ENCODE measurements around the gene LTB4R2.
A peak's percentile ranks its signal among the peaks of the same experiment; 100 is the strongest.
"Not testable (repeated sequence)": the region's sequence is repeated elsewhere in the genome, so short reads cannot be mapped to it uniquely, and the experiment has no call there.

LTB4R2 gene

DNA sequence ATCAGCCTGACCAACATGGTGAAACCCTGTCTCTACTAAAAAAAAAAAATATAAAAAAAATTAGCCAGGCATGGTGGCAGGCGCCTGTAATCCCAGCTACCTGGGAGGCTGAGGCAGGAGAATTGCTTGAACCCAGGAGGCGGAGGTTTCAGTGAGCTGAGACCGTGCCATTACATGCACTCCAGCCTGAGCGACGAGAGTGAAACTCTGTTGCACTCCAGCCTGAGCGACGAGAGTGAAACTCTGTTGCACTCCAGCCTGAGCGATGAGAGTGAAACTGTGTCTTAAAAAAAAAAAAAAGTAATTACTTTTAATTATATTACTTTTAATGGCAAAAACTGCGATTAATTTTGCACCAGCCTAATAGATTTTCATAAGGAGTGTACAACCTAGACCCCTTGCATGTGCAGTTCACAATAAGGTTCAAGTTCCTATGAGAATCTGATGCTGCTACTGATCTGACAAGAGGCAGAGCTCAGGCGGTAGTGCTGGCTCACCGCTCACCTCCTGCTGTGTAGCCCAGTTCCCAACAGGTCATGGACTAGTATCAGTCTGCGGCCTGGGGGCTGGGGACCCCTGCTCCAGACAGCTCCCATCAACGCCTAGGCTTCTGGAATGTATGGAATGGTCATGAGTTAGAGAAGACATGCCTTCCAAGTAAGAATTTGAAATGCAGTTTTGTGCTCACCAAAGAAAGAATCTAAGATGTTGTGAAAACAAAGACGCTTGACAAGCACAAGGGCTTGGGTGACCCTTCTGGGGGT is 11.5 kb downstream of the LTB4R2 start:
- no peak for DNase-seq

GRCh38 chr14:24322672-24323071 is 12.7 kb downstream of the LTB4R2 start:
- DNase-seq, result no peak

DNA sequence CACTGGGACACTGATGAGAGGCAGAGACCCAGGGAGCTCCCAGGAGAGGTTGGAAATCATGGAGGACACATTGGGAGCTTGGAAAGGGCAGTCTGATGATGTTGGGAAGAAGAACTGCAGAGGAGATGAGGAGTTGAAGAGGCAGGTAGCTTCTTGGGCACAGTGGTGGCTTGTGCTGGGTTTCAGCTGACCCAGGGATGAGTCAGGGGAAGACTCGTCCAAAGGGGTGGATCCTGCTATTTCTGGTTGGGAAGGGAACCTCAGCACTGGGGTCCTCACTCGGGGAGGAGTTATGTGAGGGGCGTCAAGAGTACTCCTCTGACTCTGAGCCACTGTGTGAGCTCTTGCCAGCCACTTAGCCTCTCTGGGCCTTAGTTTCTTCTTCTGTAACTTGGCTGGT is 13.4 kb downstream of the LTB4R2 start:
- DNase-seq, result no peak

DNA sequence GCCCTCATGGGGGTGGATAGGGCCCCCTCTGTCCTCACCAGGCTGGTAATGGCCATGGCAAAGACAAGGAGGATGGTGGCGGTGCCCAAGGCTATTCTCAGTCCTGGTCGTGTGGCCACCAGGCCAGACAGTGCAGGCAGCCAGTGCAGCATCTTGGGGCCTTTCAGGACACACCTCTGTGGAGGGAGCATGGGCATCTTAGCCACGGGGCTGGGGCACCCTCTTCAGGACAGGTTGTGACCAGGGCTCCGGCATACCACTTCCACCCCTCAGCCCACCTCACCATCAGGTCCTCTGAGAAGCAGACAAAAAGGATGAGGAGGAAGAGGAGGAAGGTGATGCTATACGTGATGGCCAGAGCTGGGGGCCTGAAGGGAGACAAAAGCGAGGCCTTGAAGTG is 14.1 kb downstream of the LTB4R2 start:
- DNase-seq, result no peak

DNA sequence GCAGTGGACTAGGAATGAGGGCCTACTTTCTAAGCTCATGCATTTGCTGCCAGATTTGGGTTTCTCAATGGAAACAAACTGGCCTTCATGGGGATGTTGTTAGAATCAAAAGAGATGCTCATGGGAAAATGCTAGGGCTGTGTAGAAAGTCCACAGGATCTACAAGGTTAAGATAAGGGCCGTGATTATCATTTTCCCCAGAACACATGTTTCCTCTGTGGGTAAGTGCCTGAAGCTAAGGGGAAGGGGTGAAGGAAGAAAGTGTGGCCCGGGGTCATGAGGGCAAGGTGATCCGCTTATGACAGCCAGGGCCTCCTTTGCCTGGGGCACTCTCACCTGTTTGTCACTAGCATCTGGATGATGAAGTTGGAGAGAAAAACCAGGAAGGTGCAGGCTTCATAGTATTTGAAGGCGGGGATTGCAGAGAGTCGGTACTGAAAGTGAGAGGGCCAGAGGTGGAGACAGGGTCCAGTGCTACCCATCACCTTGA is 15.1 kb downstream of the LTB4R2 start:
- no peak for DNase-seq

- no peak for DNase-seq
Observed at GRCh38 chr14:24325963-24326362, 16.0 kb downstream of the LTB4R2 start.

- DNase-seq, result peak; percentile 63 to 66
Observed at GRCh38 chr14:24327303-24327702, 17.4 kb downstream of the LTB4R2 start.

DNA sequence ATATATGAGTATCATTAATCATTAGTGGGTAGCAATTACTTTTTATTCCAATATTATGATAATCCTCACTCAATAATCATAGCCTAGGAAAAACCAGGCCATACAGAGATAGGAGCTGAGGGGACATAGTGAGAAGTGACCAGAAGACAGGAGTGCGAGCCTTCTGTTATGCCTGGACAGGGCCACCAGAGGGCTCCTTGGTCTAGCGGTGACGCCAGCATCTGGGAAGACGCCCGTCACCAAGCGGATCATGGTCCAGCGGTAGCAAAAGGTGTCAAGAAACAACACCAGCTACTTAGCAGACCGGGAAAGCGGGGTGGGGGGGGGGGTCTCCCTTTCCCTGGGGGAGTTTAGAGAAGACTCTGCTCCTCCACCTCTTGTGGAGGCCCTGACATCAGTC is 18.0 kb downstream of the LTB4R2 start:
- DNase-seq, result not testable (repeated sequence)

- no peak for DNase-seq
Observed at GRCh38 chr14:24329073-24329663, 19.2 kb downstream of the LTB4R2 start.

GRCh38 chr14:24329736-24330135 is 19.8 kb downstream of the LTB4R2 start:
- peak; percentile 95 to 99 for DNase-seq

GRCh38 chr14:24330973-24331674 is 21.2 kb downstream of the LTB4R2 start:
- no peak for DNase-seq

DNA sequence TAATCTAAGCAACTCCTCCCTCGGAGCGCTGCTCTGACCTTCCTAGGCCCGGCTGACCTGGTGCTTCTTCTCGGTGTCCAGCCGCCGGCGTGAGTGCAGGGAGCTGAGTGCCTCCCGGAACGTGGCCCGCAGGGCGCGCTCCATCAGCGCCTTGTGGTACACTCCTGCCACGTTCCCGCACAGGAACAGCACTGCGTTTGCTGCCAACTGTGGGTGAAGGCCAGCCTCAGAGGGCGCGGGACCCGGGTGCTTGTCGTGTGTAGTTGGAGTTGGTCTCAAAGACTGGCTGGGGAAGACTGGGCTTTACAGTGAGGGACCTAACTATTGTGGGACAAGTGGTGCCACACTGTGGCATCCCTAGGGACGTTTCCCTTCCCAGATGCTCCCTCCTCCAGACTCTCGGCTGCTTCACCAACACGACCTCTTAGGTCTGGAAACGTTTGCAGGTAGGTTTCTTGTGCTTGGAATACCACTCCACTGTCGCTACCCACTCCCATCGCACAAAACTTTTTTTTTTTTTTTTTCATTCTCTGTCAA is 21.9 kb downstream of the LTB4R2 start:
- DNase-seq, result peak in 1 of 2 donors; percentile 35

GRCh38 chr14:24332268-24332993 is 22.5 kb downstream of the LTB4R2 start:
- peak; percentile 63 to 73 for DNase-seq

DNA sequence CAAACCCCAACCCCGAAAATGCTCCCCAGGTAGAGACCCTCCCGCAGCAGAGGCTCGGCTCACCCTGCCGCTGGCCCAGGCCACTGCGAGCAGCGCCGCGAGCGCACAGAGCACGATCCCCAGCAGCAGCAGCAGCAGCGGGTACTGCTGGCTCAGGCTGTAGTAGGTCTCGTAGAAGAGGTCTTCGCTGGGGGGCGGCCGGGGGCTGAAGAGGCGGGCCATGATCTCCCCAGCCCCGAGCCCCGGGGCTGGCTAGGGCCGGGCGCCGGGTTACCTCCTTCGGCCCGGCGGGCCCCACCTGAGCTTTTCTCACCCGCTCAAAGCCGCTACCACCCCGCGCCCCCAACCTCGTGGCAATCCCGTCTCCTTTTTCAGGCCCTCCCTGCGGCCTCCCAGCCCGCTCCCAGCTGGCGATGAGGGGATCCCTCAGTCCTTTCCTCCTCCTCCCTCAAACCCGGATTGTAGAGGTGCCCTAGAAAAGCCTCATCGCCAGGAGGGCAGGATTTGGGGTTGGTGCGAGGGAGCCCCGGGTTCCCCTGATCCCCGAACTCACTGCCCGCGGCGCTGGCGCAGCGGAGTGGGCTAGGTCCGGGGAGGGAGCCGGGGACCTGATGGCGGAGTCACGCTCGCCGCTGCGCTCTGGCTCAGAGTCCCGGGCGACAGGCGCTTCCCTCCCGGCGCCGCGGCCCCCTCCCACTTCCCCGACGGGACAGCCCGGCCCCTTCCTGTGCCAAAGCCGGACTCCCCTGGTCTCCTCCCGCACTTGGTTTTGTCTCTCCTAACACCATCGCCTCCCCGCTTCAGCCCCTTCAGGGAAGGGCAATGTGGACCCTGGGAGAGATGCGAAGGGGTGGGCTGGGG is 24.7 kb downstream of the LTB4R2 start, which contains the start of gene ADCY4:
Gene ADCY4 (minus strand): TSS at position 641 of the 861 bp plus-strand sequence. CDS start 419 bp downstream, at position 222.
- DNase-seq, result no peak

DNA sequence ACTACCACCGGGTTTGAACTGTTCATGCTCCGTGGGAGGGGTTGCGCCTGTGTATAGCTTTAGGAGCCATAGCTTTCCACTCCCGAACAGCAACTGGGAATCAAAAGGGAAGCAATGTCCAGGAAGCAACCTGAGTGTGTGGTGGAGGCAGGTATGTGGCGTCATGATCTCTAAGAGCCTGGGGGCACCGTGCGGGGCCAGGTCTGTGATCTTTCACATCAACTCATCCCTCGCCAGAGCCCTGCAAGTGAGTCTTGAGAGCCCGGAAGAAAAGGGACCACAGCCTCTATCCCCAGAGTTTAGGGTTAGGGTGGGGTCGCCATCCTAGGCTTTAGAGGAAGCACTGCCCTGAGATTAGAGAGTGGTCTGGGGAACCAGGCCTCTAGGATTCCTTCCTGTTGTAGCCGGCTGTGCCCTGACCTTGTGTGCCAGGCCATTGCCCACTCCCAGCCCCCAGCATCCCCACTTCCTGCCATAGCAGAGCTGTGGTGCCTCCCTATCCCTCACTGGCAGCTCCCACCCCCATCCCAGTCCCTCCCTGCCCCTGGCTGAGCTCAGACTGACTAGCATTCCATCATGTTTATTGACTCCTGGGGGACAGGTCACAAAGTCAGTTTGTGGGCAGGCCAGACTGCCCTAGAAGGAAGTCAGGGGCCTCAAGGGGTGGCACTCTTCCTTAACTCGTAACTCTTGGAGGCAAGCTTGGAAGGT is 25.7 kb downstream of the LTB4R2 start:
- no peak for DNase-seq

- no peak for DNase-seq
Observed at GRCh38 chr14:24337144-24337823, 27.3 kb downstream of the LTB4R2 start.

GRCh38 chr14:24337824-24338175 is 27.9 kb downstream of the LTB4R2 start:
- DNase-seq, result no peak

- no peak for DNase-seq
Observed at GRCh38 chr14:24338843-24339242, 28.9 kb downstream of the LTB4R2 start.

GRCh38 chr14:24339284-24340151 is 29.6 kb downstream of the LTB4R2 start, which contains the start of gene RIPK3:
Gene RIPK3 (minus strand): TSS chr14:24339991. CDS start chr14:24339826, 165 bp downstream.
- peak; percentile 67 to 73 for DNase-seq
